ENCODE data around the gene SCCPDH.

SCCPDH gene

GRCh38 chr1:246786606-246787238, 62.5 kb downstream of the SCCPDH start:
- no peak for DNase-seq (ENCODE audit: low spot score)

- DNase-seq (ENCODE audit: low spot score) = no peak
Observed at GRCh38 chr1:246787781-246788513, 63.7 kb downstream of the SCCPDH start.

GRCh38 chr1:246788895-246789338, 64.7 kb downstream of the SCCPDH start:
- DNase-seq (ENCODE audit: low spot score) = peak; percentile 61

GRCh38 chr1:246789454-246790339, 65.5 kb downstream of the SCCPDH start:
- no peak for DNase-seq (ENCODE audit: low spot score)

- DNase-seq (ENCODE audit: low spot score) = no peak
Observed at GRCh38 chr1:246790364-246790763, 66.2 kb downstream of the SCCPDH start.

GRCh38 chr1:246790833-246791232, 66.6 kb downstream of the SCCPDH start:
- no peak for DNase-seq (ENCODE audit: low spot score)

- no peak for DNase-seq (ENCODE audit: low spot score)
Observed at GRCh38 chr1:246791303-246791918, 67.2 kb downstream of the SCCPDH start.

GRCh38 chr1:246792603-246793002, 68.4 kb downstream of the SCCPDH start:
- no peak for DNase-seq (ENCODE audit: low spot score)

GRCh38 chr1:246793356-246793896, 69.2 kb downstream of the SCCPDH start:
- no peak for DNase-seq (ENCODE audit: low spot score)

GRCh38 chr1:246794048-246794827, 70.0 kb downstream of the SCCPDH start:
- peak; percentile 62 for DNase-seq (ENCODE audit: low spot score)

GRCh38 chr1:246794828-246795671, 70.8 kb downstream of the SCCPDH start:
- no peak for DNase-seq (ENCODE audit: low spot score)

GRCh38 chr1:246795906-246796694, 71.9 kb downstream of the SCCPDH start:
- no peak for DNase-seq (ENCODE audit: low spot score)

GRCh38 chr1:246797157-246797556, 72.9 kb downstream of the SCCPDH start:
- DNase-seq (ENCODE audit: low spot score) = no peak

- no peak for DNase-seq (ENCODE audit: low spot score)
Observed at GRCh38 chr1:246797597-246797996, 73.4 kb downstream of the SCCPDH start.

GRCh38 chr1:246798107-246798506, 73.9 kb downstream of the SCCPDH start:
- DNase-seq (ENCODE audit: low spot score) = no peak

GRCh38 chr1:246798606-246799496, 74.6 kb downstream of the SCCPDH start:
- DNase-seq (ENCODE audit: low spot score) = no peak

- DNase-seq (ENCODE audit: low spot score) = no peak
Observed at GRCh38 chr1:246800356-246800755, 76.1 kb downstream of the SCCPDH start.

- no peak for DNase-seq (ENCODE audit: low spot score)
Observed at GRCh38 chr1:246800756-246801155, 76.5 kb downstream of the SCCPDH start.
